Measurements from ENCODE around the gene CFL1. TPM values are rescaled to one million over a fixed set of nuclear protein-coding genes. Genes with fewer than 3 reads are reported as not detected.

CFL1 gene
- total and polyA plus RNA-seq, 12 donors: 159 to 962 (median 320) TPM

DNA sequence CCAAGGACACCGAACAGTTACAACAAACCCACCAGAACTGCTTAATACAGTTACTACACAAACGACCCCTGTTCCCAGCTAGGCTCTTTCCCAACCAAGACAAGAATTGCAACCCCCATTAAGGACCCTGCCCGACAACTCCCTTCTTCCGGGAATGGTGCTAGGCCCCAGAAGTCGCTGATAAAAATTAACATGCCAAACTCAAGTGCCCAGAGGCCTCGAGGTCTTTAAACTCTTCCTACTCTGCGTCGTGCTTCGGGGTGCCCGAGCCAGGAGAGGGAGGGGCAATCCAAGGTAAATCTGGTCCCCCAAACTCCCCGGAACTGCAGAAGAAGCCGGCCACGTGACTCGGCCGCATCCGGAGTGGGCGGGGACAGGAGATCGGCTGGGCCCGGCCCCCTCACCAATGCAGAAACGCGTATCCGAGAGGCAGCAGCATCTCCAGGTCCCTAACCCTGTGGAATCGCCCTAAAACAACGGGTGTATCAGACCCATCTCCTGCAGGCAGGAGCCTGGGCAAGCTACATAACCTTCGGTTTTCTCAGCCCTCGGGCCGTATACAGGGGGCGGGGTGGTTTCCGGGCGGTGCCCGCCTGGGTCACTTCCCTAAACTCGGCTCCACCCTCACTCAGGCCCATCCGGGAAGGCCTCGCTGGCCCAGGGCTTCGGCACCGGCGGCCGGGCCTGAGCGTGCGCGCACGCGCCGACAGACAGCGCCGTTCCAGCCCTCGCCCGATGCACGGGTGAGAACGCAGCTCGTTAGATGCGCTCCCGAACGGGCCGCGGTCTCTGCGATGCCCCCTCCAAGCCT lies 1.1 kb downstream of the CFL1 start:
- WGBS, 2 donors: 1% methylated on average over 57 of the region's 57 CpGs
- DNase-seq (peak; percentile 82 to 87), ATAC-seq (peak; percentile 24 to 46 (median 32))
- Histone ChIP-seq H3K36me3 (peaks cover 9 to 53% (median 31%) of the 10 kb centered on the region in 9 donors), H3K4me3 (peak overlapping the region; percentile 74 to 100 (median 99)), H3K27ac (peak overlapping the region; percentile 90 to 100 (median 98)), H3K9me3 (peaks cover 0 to 1% (median 0%) of the 10 kb centered on the region in 11 donors), H3K27me3 (no peaks in the 10 kb centered on the region), H3K4me1 (peaks cover 12 to 55% (median 43%) of the 10 kb centered on the region in 9 donors)
- TF ChIP-seq, protein P1, sequence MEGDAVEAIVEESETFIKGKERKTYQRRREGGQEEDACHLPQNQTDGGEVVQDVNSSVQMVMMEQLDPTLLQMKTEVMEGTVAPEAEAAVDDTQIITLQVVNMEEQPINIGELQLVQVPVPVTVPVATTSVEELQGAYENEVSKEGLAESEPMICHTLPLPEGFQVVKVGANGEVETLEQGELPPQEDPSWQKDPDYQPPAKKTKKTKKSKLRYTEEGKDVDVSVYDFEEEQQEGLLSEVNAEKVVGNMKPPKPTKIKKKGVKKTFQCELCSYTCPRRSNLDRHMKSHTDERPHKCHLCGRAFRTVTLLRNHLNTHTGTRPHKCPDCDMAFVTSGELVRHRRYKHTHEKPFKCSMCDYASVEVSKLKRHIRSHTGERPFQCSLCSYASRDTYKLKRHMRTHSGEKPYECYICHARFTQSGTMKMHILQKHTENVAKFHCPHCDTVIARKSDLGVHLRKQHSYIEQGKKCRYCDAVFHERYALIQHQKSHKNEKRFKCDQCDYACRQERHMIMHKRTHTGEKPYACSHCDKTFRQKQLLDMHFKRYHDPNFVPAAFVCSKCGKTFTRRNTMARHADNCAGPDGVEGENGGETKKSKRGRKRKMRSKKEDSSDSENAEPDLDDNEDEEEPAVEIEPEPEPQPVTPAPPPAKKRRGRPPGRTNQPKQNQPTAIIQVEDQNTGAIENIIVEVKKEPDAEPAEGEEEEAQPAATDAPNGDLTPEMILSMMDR (IDR thresholded peaks at IDR 0.05): no peak
- intact Hi-C loops (cut with DNase I): no loop called here

DNA sequence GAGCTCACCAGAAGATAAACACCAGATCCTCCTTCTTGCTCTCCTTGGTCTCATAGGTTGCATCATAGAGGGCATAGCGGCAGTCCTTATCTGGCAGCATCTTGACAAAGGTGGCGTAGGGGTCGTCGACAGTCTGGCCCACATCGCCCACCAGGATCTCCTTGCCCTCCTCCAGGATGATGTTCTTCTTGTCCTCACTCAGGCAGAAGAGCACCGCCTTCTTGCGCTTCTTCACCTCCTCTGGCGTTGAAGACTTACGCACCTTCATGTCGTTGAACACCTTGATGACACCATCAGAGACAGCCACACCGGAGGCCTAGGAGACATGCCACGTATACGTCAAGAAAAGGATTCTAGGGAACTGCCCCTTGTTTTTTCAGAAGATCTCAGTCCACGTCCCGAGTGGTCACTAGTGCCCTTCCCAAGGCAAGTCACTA lies 2.0 kb downstream of the CFL1 start:
- TF ChIP-seq, protein P1 (IDR thresholded peaks at IDR 0.05): no peak
- Histone ChIP-seq H3K4me3 (peak overlapping the region in 9 of 10 donors; percentile 74 to 100 (median 99)), H3K27ac (peak overlapping the region in 4 of 10 donors; percentile 97 to 99 (median 98)), H3K4me1 (peaks cover 12 to 45% (median 33%) of the 10 kb centered on the region in 9 donors), H3K9me3 (peaks cover 0 to 10% (median 3%) of the 10 kb centered on the region in 11 donors), H3K27me3 (no peaks in the 10 kb centered on the region), H3K36me3 (peaks cover 9 to 56% (median 34%) of the 10 kb centered on the region in 9 donors)
- ATAC-seq (no peak), DNase-seq (no peak)
- intact Hi-C loops (cut with DNase I): no loop called here
- 83 to 84% methylated on average over 15 of the region's 15 CpGs for WGBS, 2 donors

DNA sequence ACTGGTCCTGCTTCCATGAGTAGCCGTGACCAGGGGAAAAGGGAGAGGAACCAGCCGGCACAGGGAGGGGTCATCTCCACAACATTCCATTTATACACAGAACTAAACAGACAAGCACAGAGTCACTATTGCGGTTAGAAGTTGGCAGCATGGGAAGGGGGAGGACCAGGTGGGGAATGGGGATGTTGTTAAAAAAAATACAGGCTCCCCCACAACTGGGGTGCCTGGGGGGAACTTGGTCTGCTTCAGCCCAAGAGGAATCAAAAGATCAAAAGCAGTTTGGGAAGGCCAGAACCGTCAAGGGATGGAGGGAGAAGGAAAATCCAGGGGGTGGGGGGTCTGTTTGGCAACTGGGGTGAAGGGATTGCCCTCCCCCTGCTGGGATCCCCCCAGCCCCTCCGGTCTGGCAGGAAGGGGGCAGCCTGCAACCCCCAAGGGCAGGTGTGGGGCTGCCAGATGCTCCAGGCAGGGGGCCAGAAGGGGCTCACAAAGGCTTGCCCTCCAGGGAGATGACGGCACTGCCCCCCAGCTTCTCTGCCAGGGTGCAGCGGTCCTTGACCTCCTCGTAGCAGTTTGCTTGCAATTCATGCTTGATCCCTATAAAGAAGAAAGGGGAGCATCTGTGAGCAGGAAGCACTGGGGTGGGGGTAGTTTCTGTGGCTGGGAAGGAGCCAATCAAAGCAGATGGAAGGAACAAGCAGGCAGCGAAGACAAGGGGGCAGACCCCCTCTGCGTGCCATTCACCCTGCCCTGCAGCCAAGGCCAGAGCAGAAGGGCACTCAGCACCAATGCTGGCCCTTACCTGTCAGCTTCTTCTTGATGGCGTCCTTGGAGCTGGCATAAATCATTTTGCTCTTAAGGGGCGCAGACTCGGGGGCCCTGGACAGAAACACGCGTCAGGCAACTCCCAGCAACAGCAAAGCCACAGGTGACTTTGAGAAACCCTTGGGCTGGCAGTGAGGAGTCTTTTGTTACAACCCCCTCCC lies 2.8 kb downstream of the CFL1 start:
- peak overlapping the region in 1 of 10 donors; percentile 77 for H3K4me3 ChIP-seq
- peaks cover 0 to 10% (median 3%) of the 10 kb centered on the region in 11 donors for H3K9me3 ChIP-seq
- H3K36me3 ChIP-seq: peaks cover 9 to 64% (median 35%) of the 10 kb centered on the region in 9 donors
- DNase-seq (no peak), ATAC-seq (no peak)
- no peaks in the 10 kb centered on the region for H3K27me3 ChIP-seq
- 74 to 83% methylated on average over 15 of the region's 15 CpGs for WGBS, 2 donors
- TF ChIP-seq, protein P1 (IDR thresholded peaks at IDR 0.05): no peak
- H3K4me1 ChIP-seq: peaks cover 10 to 43% (median 31%) of the 10 kb centered on the region in 9 donors
- no peak overlapping the region for H3K27ac ChIP-seq
- intact Hi-C loops (cut with DNase I): no loop called here

DNA sequence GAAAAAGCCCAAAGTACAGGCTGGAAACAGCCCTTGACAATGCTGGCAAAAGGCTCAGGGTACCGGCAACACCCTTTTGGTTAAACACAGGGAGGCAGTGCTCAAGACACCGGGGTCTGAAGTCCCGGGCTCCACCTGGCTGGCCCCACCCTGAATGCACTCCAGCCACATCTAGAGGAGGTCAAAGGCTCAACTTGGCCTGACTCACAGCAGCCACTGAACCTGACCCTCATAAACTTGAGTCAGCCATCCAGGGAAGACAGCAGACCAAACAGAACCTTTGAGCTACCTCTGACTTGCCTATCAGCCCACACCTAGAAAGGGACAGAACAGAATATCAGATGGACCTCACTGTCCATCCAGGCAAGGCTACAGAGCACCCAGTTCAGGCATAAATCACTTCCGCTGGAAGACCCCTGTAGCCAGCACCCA lies 3.8 kb downstream of the CFL1 start:
- peaks cover 10 to 39% (median 25%) of the 10 kb centered on the region in 9 donors for H3K4me1 ChIP-seq
- H3K9me3 ChIP-seq: peaks cover 0 to 10% (median 3%) of the 10 kb centered on the region in 11 donors
- intact Hi-C loops (cut with DNase I): no loop called here
- WGBS, 2 donors: 95% methylated on average over 4 of the region's 4 CpGs
- peaks cover 9 to 65% (median 35%) of the 10 kb centered on the region in 9 donors for H3K36me3 ChIP-seq
- no peak overlapping the region for H3K27ac ChIP-seq
- DNase-seq (no peak), ATAC-seq (no peak)
- no peaks in the 10 kb centered on the region for H3K27me3 ChIP-seq
- no peak overlapping the region for H3K4me3 ChIP-seq
- TF ChIP-seq, protein P1 (IDR thresholded peaks at IDR 0.05): no peak
